DMS153 (cell line): ENCODE measurements around the gene ZNF318.
A peak's percentile ranks its signal among the peaks of the same experiment; 100 is the strongest.
"Not testable (repeated sequence)": the region's sequence is repeated elsewhere in the genome, so short reads cannot be mapped to it uniquely, and the experiment has no call there.

Experiments used
- DNase-seq: peaks from one replicate; lab custom pipeline; 2025; lab: John Stamatoyannopoulos, UW

Gene ZNF318

GRCh38 chr6:43335469-43335868 is 34.0 kb downstream of the ZNF318 start:
- DNase-seq: peak; percentile 93

GRCh38 chr6:43334466-43335095 is 34.9 kb downstream of the ZNF318 start:
- peak; percentile 14 for DNase-seq

- no peak for DNase-seq
These were observed 37.6 kb downstream of the ZNF318 start for GRCh38 chr6:43331891-43332290.

- DNase-seq: no peak
These were observed 38.0 kb downstream of the ZNF318 start for GRCh38 chr6:43331470-43331869.

- no peak for DNase-seq
These were observed 40.9 kb downstream of the ZNF318 start for GRCh38 chr6:43328528-43328927.

- DNase-seq: no peak
These were observed 43.6 kb downstream of the ZNF318 start for GRCh38 chr6:43325876-43326275.

GRCh38 chr6:43318011-43318410 is 51.4 kb downstream of the ZNF318 start:
- no peak for DNase-seq

- no peak for DNase-seq
These were observed 55.6 kb downstream of the ZNF318 start for GRCh38 chr6:43313813-43314212.

- DNase-seq: no peak
These were observed 57.8 kb downstream of the ZNF318 start for GRCh38 chr6:43311666-43312065.

- DNase-seq: no peak
These were observed 58.8 kb downstream of the ZNF318 start for GRCh38 chr6:43310624-43311023.

- DNase-seq: no peak
These were observed 59.3 kb downstream of the ZNF318 start for GRCh38 chr6:43310134-43310533.

- DNase-seq: no peak
These were observed 60.4 kb downstream of the ZNF318 start for GRCh38 chr6:43308990-43309477.

GRCh38 chr6:43308101-43308989 is 61.1 kb downstream of the ZNF318 start, which contains the start of gene CRIP3:
Gene CRIP3 (minus strand): TSS chr6:43308826. CDS start chr6:43308792, 34 bp downstream.
- peak; percentile 86 for DNase-seq

- no peak for DNase-seq
These were observed 61.9 kb downstream of the ZNF318 start for GRCh38 chr6:43307451-43308100.

GRCh38 chr6:43306086-43306485 is 63.4 kb downstream of the ZNF318 start:
- DNase-seq: no peak

- DNase-seq: no peak
These were observed 64.6 kb downstream of the ZNF318 start for GRCh38 chr6:43304882-43305281.

- DNase-seq: no peak
These were observed 65.1 kb downstream of the ZNF318 start for GRCh38 chr6:43304361-43304760.

- no peak for DNase-seq
These were observed 65.6 kb downstream of the ZNF318 start for GRCh38 chr6:43303751-43304331.

- not testable (repeated sequence) for DNase-seq
These were observed 66.4 kb downstream of the ZNF318 start for GRCh38 chr6:43303006-43303405.

- DNase-seq: no peak
These were observed 67.3 kb downstream of the ZNF318 start for GRCh38 chr6:43302126-43302525.

- no peak for DNase-seq
These were observed 68.2 kb downstream of the ZNF318 start for GRCh38 chr6:43301081-43301870.
